AG10803 (cell line): ENCODE results near the gene PIKFYVE.

Experiments used
- DNase-seq: peaks from one replicate; pipeline ENCODE4 v3.0.0; 2010; ENCODE audit warnings: low read depth
- H3K4me3 ChIP-seq: 2 replicates; pipeline ENCODE4 v1.5.1; 2011; ENCODE audit warnings: mild to moderate bottlenecking, low read length, control low read depth
- CTCF ChIP-seq: conservative IDR thresholded peaks from 2 replicates; pipeline ENCODE4 v1.5.1; 2011; ENCODE audit warnings: mild to moderate bottlenecking, low read length, control low read depth, inconsistent platforms

The PIKFYVE gene

GRCh38 chr2:208399201-208399600 is 133.1 kb downstream of the PIKFYVE start:
- TF ChIP-seq CTCF: no peak
- DNase-seq: no peak
- H3K4me3 ChIP-seq: no peak overlapping the region

GRCh38 chr2:208406474-208407451 is 140.7 kb downstream of the PIKFYVE start, which contains the start of gene PTH2R:
Gene PTH2R (plus strand): TSS chr2:208406792. CDS start chr2:208407044, 252 bp downstream.
- no peak for TF ChIP-seq CTCF
- no peak within 1 kb of the TSS for H3K4me3 ChIP-seq
- DNase-seq: no peak

- DNase-seq: no peak
- no peak overlapping the region for H3K4me3 ChIP-seq
- no peak for TF ChIP-seq CTCF
Measured at GRCh38 chr2:208407667-208408066, 141.6 kb downstream of the PIKFYVE start.
